ENCODE data around the gene FLRT2. TPM values are rescaled to one million over a fixed set of nuclear protein-coding genes. Genes with fewer than 3 reads are reported as not detected.

Gene FLRT2
- total and polyA plus RNA-seq, 9 donors, result 72.0 to 120 (median 88.9) TPM

- Histone ChIP-seq H3K9me3 (replicated peaks; ENCODE audit: control insufficient read depth, low read depth, low read length) (no peaks in the 10 kb centered on the region), H3K36me3 (ENCODE audit: control insufficient read depth, insufficient read depth, low read length) (no peaks in the 10 kb centered on the region), H3K27ac (ENCODE audit: low read length) (no peak overlapping the region), H3K27me3 (ENCODE audit: control insufficient read depth, insufficient read depth, low read length) (no peaks in the 10 kb centered on the region), H3K4me1 (ENCODE audit: control insufficient read depth, insufficient read depth, low read length) (no peaks in the 10 kb centered on the region), H3K4me3 (ENCODE audit: low read length) (no peak overlapping the region)
- WGBS (ENCODE audit: insufficient coverage), result no CpG with 5 or more reads among the region's 2 CpGs
- no peak for DNase-seq
Measured at GRCh38 chr14:85512451-85512850, 17.5 kb upstream of the FLRT2 start.

GRCh38 chr14:85514487-85514886, 15.5 kb upstream of the FLRT2 start:
- Histone ChIP-seq H3K9me3 (replicated peaks; ENCODE audit: control insufficient read depth, low read depth, low read length) (no peaks in the 10 kb centered on the region), H3K27me3 (ENCODE audit: control insufficient read depth, insufficient read depth, low read length) (no peaks in the 10 kb centered on the region)

GRCh38 chr14:85516239-85517113, 13.5 kb upstream of the FLRT2 start:
- peak overlapping the region; percentile 36 for H3K27ac ChIP-seq (ENCODE audit: low read length)
- H3K27me3 ChIP-seq (ENCODE audit: control insufficient read depth, insufficient read depth, low read length), result no peaks in the 10 kb centered on the region
- H3K4me3 ChIP-seq (ENCODE audit: low read length), result no peak overlapping the region
- H3K36me3 ChIP-seq (ENCODE audit: control insufficient read depth, insufficient read depth, low read length), result no peaks in the 10 kb centered on the region
- DNase-seq, result peak; percentile 94
- no CpG with 5 or more reads among the region's 5 CpGs for WGBS (ENCODE audit: insufficient coverage)
- no peaks in the 10 kb centered on the region for H3K9me3 ChIP-seq (replicated peaks; ENCODE audit: control insufficient read depth, low read depth, low read length)
- no peaks in the 10 kb centered on the region for H3K4me1 ChIP-seq (ENCODE audit: control insufficient read depth, insufficient read depth, low read length)

More at GRCh38 chr14:85514487-85514886, 15.5 kb upstream of the FLRT2 start:
- Histone ChIP-seq H3K4me3 (ENCODE audit: low read length) (no peak overlapping the region), H3K4me1 (ENCODE audit: control insufficient read depth, insufficient read depth, low read length) (no peaks in the 10 kb centered on the region), H3K36me3 (ENCODE audit: control insufficient read depth, insufficient read depth, low read length) (no peaks in the 10 kb centered on the region), H3K27ac (ENCODE audit: low read length) (no peak overlapping the region)
- DNase-seq, result no peak
- WGBS (ENCODE audit: insufficient coverage), result no CpG with 5 or more reads among the region's 2 CpGs

DNA sequence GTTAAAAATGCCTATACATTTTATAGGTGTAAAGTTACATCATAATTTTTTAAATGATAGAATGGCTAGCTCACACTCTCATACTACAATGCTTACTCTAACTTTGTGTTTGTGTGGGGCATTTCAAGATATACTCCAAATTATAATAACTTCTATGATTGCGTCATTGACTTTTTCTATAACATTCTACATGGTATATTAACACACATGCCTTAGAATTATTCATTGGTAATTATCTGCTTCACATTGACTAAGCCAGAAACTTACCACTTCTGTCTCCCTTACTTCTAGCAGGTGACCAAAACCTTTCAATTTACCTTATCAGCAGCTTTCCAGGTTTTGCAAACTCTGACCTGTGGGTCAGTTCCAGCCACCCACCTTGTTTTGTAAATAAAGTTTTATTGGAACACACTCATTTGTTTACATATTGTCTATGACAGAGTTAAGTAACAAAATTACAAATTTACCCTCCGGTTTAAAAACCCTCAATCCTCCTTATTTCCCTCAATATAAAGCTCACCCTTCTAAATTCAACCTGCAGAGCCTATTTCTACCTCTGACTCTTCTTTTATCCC, 12.7 kb upstream of the FLRT2 start:
- H3K4me1 ChIP-seq (ENCODE audit: control insufficient read depth, insufficient read depth, low read length), result no peaks in the 10 kb centered on the region
- no CpG with 5 or more reads among the region's 2 CpGs for WGBS (ENCODE audit: insufficient coverage)

GRCh38 chr14:85519661-85520305, 10.2 kb upstream of the FLRT2 start:
- no peaks in the 10 kb centered on the region for H3K36me3 ChIP-seq (ENCODE audit: control insufficient read depth, insufficient read depth, low read length)
- no peak overlapping the region for H3K27ac ChIP-seq (ENCODE audit: low read length)
- H3K4me1 ChIP-seq (ENCODE audit: control insufficient read depth, insufficient read depth, low read length), result no peaks in the 10 kb centered on the region
- H3K4me3 ChIP-seq (ENCODE audit: low read length), result no peak overlapping the region
- no CpG with 5 or more reads among the region's 1 CpG for WGBS (ENCODE audit: insufficient coverage)
- H3K9me3 ChIP-seq (replicated peaks; ENCODE audit: control insufficient read depth, low read depth, low read length), result no peaks in the 10 kb centered on the region
- H3K27me3 ChIP-seq (ENCODE audit: control insufficient read depth, insufficient read depth, low read length), result no peaks in the 10 kb centered on the region
- DNase-seq, result no peak

More for the DNA sequence above, 12.7 kb upstream of the FLRT2 start:
- no peak overlapping the region for H3K4me3 ChIP-seq (ENCODE audit: low read length)
- no peaks in the 10 kb centered on the region for H3K27me3 ChIP-seq (ENCODE audit: control insufficient read depth, insufficient read depth, low read length)
- no peak overlapping the region for H3K27ac ChIP-seq (ENCODE audit: low read length)
- DNase-seq, result no peak
- no peaks in the 10 kb centered on the region for H3K36me3 ChIP-seq (ENCODE audit: control insufficient read depth, insufficient read depth, low read length)
- H3K9me3 ChIP-seq (replicated peaks; ENCODE audit: control insufficient read depth, low read depth, low read length), result no peaks in the 10 kb centered on the region

DNA sequence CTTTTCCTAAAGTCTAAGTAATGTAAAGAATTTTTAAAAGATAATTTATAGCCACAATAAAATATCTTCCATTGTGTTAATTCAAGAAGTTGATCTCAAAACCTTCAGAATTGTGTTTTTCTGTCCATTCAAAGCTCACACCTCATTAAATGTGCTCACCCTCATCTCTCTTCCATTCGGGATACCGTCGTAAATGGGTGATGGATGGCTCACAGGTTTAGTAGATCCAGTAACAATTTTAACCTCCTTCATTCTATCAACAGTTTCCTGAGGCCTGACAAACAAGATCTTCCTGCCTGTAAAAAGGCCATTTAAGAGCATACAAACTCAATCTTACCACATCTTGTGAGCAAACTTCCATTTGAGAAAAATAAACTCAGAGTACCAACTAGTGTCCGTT, 9.4 kb upstream of the FLRT2 start:
- Histone ChIP-seq H3K36me3 (ENCODE audit: control insufficient read depth, insufficient read depth, low read length) (no peaks in the 10 kb centered on the region), H3K4me3 (ENCODE audit: low read length) (no peak overlapping the region), H3K27me3 (ENCODE audit: control insufficient read depth, insufficient read depth, low read length) (no peaks in the 10 kb centered on the region), H3K4me1 (ENCODE audit: control insufficient read depth, insufficient read depth, low read length) (no peaks in the 10 kb centered on the region), H3K9me3 (replicated peaks; ENCODE audit: control insufficient read depth, low read depth, low read length) (no peaks in the 10 kb centered on the region), H3K27ac (ENCODE audit: low read length) (no peak overlapping the region)
- no CpG with 5 or more reads among the region's 4 CpGs for WGBS (ENCODE audit: insufficient coverage)
- no peak for DNase-seq

- Histone ChIP-seq H3K9me3 (replicated peaks; ENCODE audit: control insufficient read depth, low read depth, low read length) (no peaks in the 10 kb centered on the region), H3K27me3 (ENCODE audit: control insufficient read depth, insufficient read depth, low read length) (no peaks in the 10 kb centered on the region), H3K4me3 (ENCODE audit: low read length) (no peak overlapping the region), H3K27ac (ENCODE audit: low read length) (no peak overlapping the region), H3K4me1 (ENCODE audit: control insufficient read depth, insufficient read depth, low read length) (no peaks in the 10 kb centered on the region), H3K36me3 (ENCODE audit: control insufficient read depth, insufficient read depth, low read length) (no peaks in the 10 kb centered on the region)
- no peak for DNase-seq
- WGBS (ENCODE audit: insufficient coverage), result no CpG with 5 or more reads among the region's 2 CpGs
Measured at GRCh38 chr14:85523624-85524023, 6.3 kb upstream of the FLRT2 start.

GRCh38 chr14:85527006-85527405, 2.9 kb upstream of the FLRT2 start:
- Histone ChIP-seq H3K9me3 (replicated peaks; ENCODE audit: control insufficient read depth, low read depth, low read length) (no peaks in the 10 kb centered on the region), H3K27me3 (ENCODE audit: control insufficient read depth, insufficient read depth, low read length) (peaks cover 4% of the 10 kb centered on the region), H3K27ac (ENCODE audit: low read length) (no peak overlapping the region), H3K36me3 (ENCODE audit: control insufficient read depth, insufficient read depth, low read length) (no peaks in the 10 kb centered on the region), H3K4me3 (ENCODE audit: low read length) (no peak overlapping the region), H3K4me1 (ENCODE audit: control insufficient read depth, insufficient read depth, low read length) (peaks cover 6% of the 10 kb centered on the region)
- DNase-seq, result peak; percentile 16
- WGBS (ENCODE audit: insufficient coverage), result no CpG with 5 or more reads among the region's 1 CpG

DNA sequence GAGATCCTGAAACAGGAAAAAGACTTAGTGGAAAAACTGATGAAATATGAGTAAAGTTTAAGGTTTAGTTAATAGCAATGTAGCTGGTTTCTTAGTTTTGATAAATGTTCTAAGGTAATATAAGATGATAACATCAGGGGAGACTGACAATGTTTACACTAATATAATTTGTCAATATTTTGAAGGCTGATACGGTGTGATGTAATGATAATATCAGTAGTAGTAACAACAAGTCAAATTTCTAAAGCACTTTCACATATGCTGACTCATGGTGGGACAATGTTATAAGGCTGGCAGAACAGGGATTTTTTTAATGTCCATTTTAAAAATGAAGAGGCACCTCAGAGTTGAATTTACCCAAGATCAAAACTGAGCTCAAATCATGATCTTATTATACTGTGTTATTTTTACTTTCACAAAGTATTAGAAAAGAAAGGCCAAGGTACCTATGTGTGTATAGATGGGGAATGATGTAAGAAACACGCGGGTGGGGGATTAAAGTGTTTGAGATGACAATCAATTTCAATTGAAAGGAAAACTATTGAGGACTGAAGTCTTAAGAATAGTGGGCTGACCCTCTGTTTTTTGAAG, 2.4 kb upstream of the FLRT2 start:
- peak; percentile 17 for DNase-seq
- H3K27me3 ChIP-seq (ENCODE audit: control insufficient read depth, insufficient read depth, low read length), result peaks cover 4% of the 10 kb centered on the region

More for the DNA sequence above, 2.4 kb upstream of the FLRT2 start:
- H3K36me3 ChIP-seq (ENCODE audit: control insufficient read depth, insufficient read depth, low read length), result no peaks in the 10 kb centered on the region
- no peaks in the 10 kb centered on the region for H3K9me3 ChIP-seq (replicated peaks; ENCODE audit: control insufficient read depth, low read depth, low read length)
- no peak overlapping the region for H3K4me3 ChIP-seq (ENCODE audit: low read length)
- no CpG with 5 or more reads among the region's 3 CpGs for WGBS (ENCODE audit: insufficient coverage)
- peaks cover 7% of the 10 kb centered on the region for H3K4me1 ChIP-seq (ENCODE audit: control insufficient read depth, insufficient read depth, low read length)
- H3K27ac ChIP-seq (ENCODE audit: low read length), result peak overlapping the region; percentile 97

All from muscle of leg (tissue), 11 donors.